GM19463 (cell line): Measurements from ENCODE around the gene VPS37B.

Experiments
- ATAC-seq: cut with Tn5 transposase; IDR thresholded peaks from one replicate; pipeline ENCODE4 v1.9.1; 2021; ENCODE audit warnings: mild to moderate bottlenecking, moderate library complexity; ENCODE audit not compliant: unreplicated experiment

VPS37B gene

DNA sequence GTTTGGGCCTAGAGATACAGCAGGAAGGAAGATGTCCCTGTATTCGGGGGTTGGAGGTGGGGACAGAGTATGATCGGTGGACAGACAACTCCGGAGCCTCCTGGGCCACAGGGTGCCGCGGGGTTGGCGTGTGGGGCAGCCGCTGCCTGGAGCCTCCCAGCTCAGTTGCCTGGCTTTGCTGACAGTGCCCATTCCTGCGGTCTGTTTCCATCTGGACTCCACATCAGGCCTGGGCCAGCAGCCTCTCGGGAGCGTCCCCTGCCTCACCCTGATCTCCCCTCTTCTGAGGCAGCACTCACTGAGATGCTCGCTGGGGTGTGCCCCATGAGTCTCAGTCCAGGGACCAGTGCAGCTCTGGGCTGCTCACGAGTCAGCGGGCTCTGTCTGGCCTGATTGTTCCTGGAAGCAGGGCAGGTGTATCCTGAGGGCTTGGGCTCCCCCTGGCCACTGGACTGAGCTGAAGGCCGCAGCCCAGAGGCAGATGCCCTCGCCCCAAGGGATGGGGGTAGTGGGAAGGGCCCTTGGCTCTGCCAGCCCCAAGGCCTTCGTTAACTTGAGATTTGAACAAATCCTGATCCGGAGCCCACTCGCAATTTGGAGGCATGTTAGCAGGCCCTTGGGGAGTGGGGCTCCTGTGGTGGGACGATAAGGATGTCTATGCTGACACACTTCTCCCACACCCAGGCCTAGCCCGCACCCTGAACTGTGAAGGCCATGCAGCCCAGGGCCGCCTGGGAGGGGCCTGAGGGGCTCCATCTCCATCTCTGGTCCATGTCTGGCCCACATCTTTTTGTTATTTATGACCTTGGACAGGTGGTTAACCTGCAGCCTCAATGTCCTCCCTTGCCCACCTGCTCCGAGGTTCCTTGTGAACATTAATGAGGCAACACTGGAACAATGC lies 53.2 kb downstream of the VPS37B start:
- ATAC-seq = no peak

- no peak for ATAC-seq
Measured at GRCh38 chr12:122841544-122842321, 54.2 kb downstream of the VPS37B start.

- ATAC-seq = no peak
Measured at GRCh38 chr12:122840580-122841513, 55.1 kb downstream of the VPS37B start.

GRCh38 chr12:122839907-122840554 lies 55.9 kb downstream of the VPS37B start:
- no peak for ATAC-seq

- ATAC-seq = no peak
Measured at GRCh38 chr12:122838841-122839240, 57.1 kb downstream of the VPS37B start.

GRCh38 chr12:122837306-122838265 lies 58.3 kb downstream of the VPS37B start:
- ATAC-seq = no peak

DNA sequence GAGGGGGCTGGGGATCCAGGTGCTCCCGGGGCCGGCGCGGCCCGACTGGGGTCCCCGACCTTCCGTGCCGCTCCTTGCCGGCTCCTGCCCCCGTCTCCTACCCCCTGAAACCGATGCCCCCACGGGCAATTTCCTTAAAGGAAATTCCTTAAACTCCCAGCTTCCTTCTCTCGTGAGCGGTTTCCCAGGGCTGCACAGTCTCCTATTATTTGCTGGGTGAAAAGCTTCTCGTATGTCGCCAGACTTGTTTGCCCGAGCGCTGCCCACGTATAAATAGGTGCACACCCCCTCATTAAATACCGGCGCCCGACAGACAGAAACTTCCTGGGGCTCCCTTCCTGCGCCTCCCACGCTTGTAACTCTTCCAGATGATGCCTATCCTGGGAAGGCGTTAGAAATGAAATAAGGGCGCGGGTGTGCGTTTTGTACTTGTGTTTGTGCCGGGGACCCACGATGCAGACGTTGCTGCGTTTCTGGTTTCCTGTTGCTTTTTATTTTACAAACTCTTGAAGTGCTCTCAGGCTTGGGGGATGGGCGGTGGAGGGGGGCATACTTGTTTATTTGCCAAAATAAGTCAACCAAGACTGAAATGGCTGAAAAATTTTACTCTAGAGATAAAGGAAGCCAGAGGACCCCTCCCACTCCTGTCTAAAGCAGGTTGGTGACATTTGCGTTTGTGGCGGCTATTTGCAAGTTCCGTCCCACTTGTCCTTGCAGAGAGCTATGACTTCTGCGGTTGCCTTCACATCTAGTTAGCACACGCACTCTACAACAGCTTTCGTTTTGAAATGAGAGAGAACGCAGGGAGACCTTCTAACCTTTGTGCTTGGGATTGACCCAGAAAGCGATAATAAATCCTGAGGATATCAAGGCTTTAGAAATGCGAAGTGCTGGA lies 59.6 kb downstream of the VPS37B start:
- no peak for ATAC-seq

DNA sequence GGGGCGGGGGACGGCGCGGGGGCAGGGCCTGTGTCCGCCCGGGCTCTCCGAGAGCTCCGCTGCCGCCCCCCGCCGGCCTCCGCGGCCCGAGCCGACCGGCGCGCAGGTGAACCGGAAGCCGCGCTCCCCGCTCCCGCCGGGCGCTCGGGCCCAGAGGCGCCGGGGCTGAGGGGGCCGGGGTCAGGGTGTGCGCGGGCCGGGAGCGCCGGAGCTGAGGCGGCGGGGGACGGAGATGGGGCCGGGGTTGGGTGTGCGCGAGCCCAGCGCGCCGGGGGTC lies 60.2 kb downstream of the VPS37B start:
- ATAC-seq = no peak

DNA sequence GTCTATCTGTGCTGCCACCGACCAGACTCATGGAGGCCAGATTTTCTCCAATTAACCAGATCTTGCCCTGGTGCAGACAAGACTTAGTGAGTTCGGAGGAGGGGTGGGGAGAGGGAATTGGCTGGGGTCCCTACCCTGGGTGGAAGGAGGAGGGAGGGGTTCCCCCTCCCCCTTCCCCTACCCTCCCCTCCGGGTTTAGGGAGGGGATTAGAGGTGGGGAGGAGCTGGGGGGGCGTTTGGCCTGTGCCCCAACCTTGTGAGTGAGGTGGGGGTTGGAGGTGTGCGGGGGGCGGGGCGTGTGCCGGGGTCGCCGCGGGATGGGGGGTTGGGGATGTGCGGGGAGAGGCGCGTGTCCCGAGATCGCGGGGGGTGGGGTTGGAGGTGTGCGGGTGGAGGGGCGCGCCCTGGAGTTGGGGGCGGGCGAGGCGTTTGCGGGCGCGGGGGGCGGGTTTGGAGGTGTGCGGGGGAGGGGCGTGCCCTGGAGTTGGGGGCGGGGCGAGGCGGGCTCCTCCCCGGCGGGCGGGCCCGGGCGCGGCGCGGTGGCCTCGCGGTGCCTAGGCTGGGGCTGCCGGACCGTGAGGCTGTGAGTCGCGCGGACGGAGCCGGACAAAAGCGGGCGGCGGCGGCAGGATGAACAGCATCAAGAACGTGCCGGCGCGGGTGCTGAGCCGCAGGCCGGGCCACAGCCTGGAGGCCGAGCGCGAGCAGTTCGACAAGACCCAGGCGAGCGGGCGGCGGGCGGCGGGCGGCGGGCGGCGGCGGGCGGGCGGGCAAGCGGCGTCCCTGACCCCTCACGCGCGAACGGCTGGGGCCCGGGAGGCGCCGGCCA lies 60.8 kb downstream of the VPS37B start, which contains the start of gene HIP1R:
Gene HIP1R, plus strand, starts transcription at position 537 of the 829 bp plus-strand sequence. Its CDS starts 94 bp downstream, at position 631.
- ATAC-seq = no peak

- no peak for ATAC-seq
Measured at GRCh38 chr12:122834104-122834920, 61.6 kb downstream of the VPS37B start.

GRCh38 chr12:122830517-122831214 lies 65.3 kb downstream of the VPS37B start:
- no peak for ATAC-seq

GRCh38 chr12:122827258-122827657 lies 68.7 kb downstream of the VPS37B start:
- ATAC-seq = no peak

- no peak for ATAC-seq
Measured at GRCh38 chr12:122825773-122826724, 69.9 kb downstream of the VPS37B start.

GRCh38 chr12:122823429-122823828 lies 72.5 kb downstream of the VPS37B start:
- no peak for ATAC-seq

GRCh38 chr12:122820838-122821271 lies 75.1 kb downstream of the VPS37B start:
- no peak for ATAC-seq
